Keratinocyte (primary cell): ENCODE data around the gene C6orf62. TPM values are rescaled to one million over a fixed set of nuclear protein-coding genes. Genes with fewer than 3 reads are reported as not detected.
"Not testable (repeated sequence)": the region's sequence is repeated elsewhere in the genome, so short reads cannot be mapped to it uniquely, and the experiment has no call there.

Source experiments
- DNase-seq: peaks from one replicate; pipeline ENCODE4 v3.0.0-alpha.2; 2011; ENCODE audit warnings: low read depth, missing footprints, low spot score
- FAIRE-seq: peaks from 2 replicates; lab custom pipeline; 2011; peaks lifted over from hg19 to GRCh38; lab: Jason Lieb, UNC
- H2AFZ ChIP-seq: 2 replicates; pipeline ENCODE4 v1.6.0; 2012; ENCODE audit warnings: low read length, control low read depth, inconsistent platforms; ENCODE audit not compliant: control insufficient read depth
- H3K27ac ChIP-seq: 2 replicates; pipeline ENCODE4 v1.5.1; 2011; ENCODE audit warnings: low read length; ENCODE audit not compliant: control insufficient read depth, insufficient read depth
- H3K27me3 ChIP-seq: 3 replicates; pipeline ENCODE4 v1.6.0; 2011; ENCODE audit warnings: low read length; ENCODE audit not compliant: control insufficient read depth, insufficient read depth; ENCODE audit errors: extremely low read depth
- H3K36me3 ChIP-seq, 2 experiments: 2 replicates in 1 of 2; 3 replicates in 1 of 2; pipeline ENCODE4 v1.5.1; 2011; ENCODE audit warnings: low read length in 2 of 2, mild to moderate bottlenecking in 1 of 2; ENCODE audit not compliant: control insufficient read depth in 2 of 2, insufficient read depth in 2 of 2; ENCODE audit errors: extremely low read depth in 1 of 2
- H3K4me1 ChIP-seq: 3 replicates; pipeline ENCODE4 v1.5.1; 2011; ENCODE audit warnings: low read length; ENCODE audit not compliant: control insufficient read depth, insufficient read depth; ENCODE audit errors: extremely low read depth
- H3K4me2 ChIP-seq: 3 replicates; pipeline ENCODE4 v1.6.0; 2011; ENCODE audit warnings: low read depth, low read length; ENCODE audit not compliant: control insufficient read depth, insufficient read depth; ENCODE audit errors: extremely low read depth
- H3K4me3 ChIP-seq, 3 experiments: fragments of 200-600 bp in 1 of 3; sonication (generic) in 1 of 3; 2 replicates in 2 of 3; 3 replicates in 1 of 3; pipeline ENCODE4 v1.5.1; 2011 to 2016; ENCODE audit warnings: low read length in 3 of 3, mild to moderate bottlenecking in 3 of 3, control low read depth in 2 of 3, inconsistent platforms in 1 of 3, low read depth in 1 of 3, mixed read lengths in 1 of 3, mixed run types in 1 of 3, moderate library complexity in 1 of 3; ENCODE audit not compliant: control insufficient read depth in 2 of 3, insufficient read depth in 2 of 3; ENCODE audit errors: extremely low read depth in 1 of 3
- H3K79me2 ChIP-seq: 2 replicates; pipeline ENCODE4 v1.6.0; 2012; ENCODE audit warnings: low read length; ENCODE audit not compliant: control insufficient read depth, insufficient read depth
- H3K9ac ChIP-seq: 3 replicates; pipeline ENCODE4 v1.6.0; 2011; ENCODE audit warnings: low read length; ENCODE audit not compliant: control insufficient read depth, insufficient read depth; ENCODE audit errors: extremely low read depth
- H3K9me1 ChIP-seq: 3 replicates; pipeline ENCODE4 v1.6.0; 2011; ENCODE audit warnings: low read length; ENCODE audit not compliant: control insufficient read depth, insufficient read depth; ENCODE audit errors: extremely low read depth
- H3K9me3 ChIP-seq: 2 replicates; pipeline ENCODE4 v1.5.1; 2012; ENCODE audit warnings: low read depth, low read length; ENCODE audit not compliant: control insufficient read depth
- H4K20me1 ChIP-seq: 3 replicates; pipeline ENCODE4 v1.6.0; 2011; ENCODE audit warnings: low read length; ENCODE audit not compliant: control insufficient read depth, insufficient read depth; ENCODE audit errors: extremely low read depth
- EZH2 ChIP-seq: IDR thresholded peaks from one replicate; pipeline ENCODE4 v1.6.1; 2012; ENCODE audit warnings: inconsistent platforms, mild to moderate bottlenecking, low read length, moderate library complexity
- dilution Hi-C: fragments of 300-500 bp; cut with MboI; formaldehyde crosslinking; loops from one replicate; pipeline ENCODE4 v1.7.0; 2020; ENCODE audit warnings: low sequenced_read_pairs; ENCODE audit not compliant: extremely low pct_ligation_motif_present
- polyA plus RNA-seq, 5 experiments: library from polyadenylated mRNA; depleted of rRNA in 3 of 5; stranded (reverse) in 3 of 5; stranded (forward) in 1 of 5; unstranded in 1 of 5; fragments of >200 nt; gene quantifications; 1 replicate in 1 of 5; 2 replicates in 3 of 5; 3 replicates in 1 of 5; pipeline versions ENCODE4 v1.2.1 to v1.2.3, GENCODE V29; 2011 to 2012; ENCODE audit warnings: missing spikeins in 2 of 5, low read depth in 1 of 5, low replicate concordance in 1 of 5
- TF ChIP-seq, protein P1 (sequence below), 3 experiments: IDR thresholded peaks in 1 of 3; conservative IDR thresholded peaks in 1 of 3; optimal IDR thresholded peaks in 1 of 3; 2 replicates in 2 of 3; 3 replicates in 1 of 3; pipeline versions ENCODE3 to v1.5.1; 2011; ENCODE audit warnings: low read length in 3 of 3, mild to moderate bottlenecking in 3 of 3, moderate library complexity in 2 of 3, control low read depth in 1 of 3, inconsistent platforms in 1 of 3; ENCODE audit not compliant: insufficient read depth in 2 of 3; ENCODE audit errors: extremely low read depth in 1 of 3

The C6orf62 gene
- polyA plus RNA-seq, 1 donor (not counting 4 experiments of a cell fraction or from before 2014, with no cell fraction given), result 77.3 TPM

DNA sequence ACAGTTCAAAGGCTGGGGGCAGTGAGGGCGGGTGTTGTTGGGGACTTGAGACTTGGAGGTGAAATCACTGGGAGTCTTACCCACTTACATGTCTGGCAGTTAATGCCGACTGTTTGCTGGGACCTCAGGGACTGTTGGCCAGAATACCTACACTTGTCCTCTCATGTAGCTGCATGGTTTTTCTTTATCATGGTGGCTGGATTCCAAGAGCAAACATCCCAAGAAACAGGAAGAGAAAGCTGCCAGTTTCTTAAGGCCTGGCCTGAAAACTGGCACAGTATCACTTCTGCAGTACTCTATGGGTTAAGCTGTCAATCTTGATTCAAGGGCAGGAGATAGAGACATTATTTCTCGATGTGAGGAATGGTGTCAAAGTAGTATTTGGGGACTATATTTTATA lies 19.8 kb upstream of the C6orf62 start:
- dilution Hi-C loops, result no loop called here
- no peak overlapping the region for H3K9ac ChIP-seq
- DNase-seq, result no peak
- no peaks in the 10 kb centered on the region for H3K9me1 ChIP-seq
- H4K20me1 ChIP-seq, result no peaks in the 10 kb centered on the region
- no peaks in the 10 kb centered on the region for H3K27me3 ChIP-seq
- no peak for TF ChIP-seq EZH2
- TF ChIP-seq, protein P1, sequence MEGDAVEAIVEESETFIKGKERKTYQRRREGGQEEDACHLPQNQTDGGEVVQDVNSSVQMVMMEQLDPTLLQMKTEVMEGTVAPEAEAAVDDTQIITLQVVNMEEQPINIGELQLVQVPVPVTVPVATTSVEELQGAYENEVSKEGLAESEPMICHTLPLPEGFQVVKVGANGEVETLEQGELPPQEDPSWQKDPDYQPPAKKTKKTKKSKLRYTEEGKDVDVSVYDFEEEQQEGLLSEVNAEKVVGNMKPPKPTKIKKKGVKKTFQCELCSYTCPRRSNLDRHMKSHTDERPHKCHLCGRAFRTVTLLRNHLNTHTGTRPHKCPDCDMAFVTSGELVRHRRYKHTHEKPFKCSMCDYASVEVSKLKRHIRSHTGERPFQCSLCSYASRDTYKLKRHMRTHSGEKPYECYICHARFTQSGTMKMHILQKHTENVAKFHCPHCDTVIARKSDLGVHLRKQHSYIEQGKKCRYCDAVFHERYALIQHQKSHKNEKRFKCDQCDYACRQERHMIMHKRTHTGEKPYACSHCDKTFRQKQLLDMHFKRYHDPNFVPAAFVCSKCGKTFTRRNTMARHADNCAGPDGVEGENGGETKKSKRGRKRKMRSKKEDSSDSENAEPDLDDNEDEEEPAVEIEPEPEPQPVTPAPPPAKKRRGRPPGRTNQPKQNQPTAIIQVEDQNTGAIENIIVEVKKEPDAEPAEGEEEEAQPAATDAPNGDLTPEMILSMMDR (optimal IDR thresholded peaks at IDR 0.05 in 1 of 3, IDR thresholded peaks at IDR 0.05 in 1 of 3, conservative IDR thresholded peaks at IDR 0.05 in 1 of 3; ENCODE audit: extremely low read depth in 1 of 3, insufficient read depth in 2 of 3, low read length in 3 of 3), result no peak
- H2AFZ ChIP-seq, result peak overlapping the region; percentile 54
- no peak overlapping the region for H3K27ac ChIP-seq
- H3K79me2 ChIP-seq, result no peaks in the 10 kb centered on the region
- no peak overlapping the region for H3K4me2 ChIP-seq
- H3K4me1 ChIP-seq, result peaks cover 18% of the 10 kb centered on the region
- FAIRE-seq, result no peak
- H3K36me3 ChIP-seq, result no peaks in the 10 kb centered on the region
- H3K4me3 ChIP-seq, result no peak overlapping the region
- no peaks in the 10 kb centered on the region for H3K9me3 ChIP-seq

DNA sequence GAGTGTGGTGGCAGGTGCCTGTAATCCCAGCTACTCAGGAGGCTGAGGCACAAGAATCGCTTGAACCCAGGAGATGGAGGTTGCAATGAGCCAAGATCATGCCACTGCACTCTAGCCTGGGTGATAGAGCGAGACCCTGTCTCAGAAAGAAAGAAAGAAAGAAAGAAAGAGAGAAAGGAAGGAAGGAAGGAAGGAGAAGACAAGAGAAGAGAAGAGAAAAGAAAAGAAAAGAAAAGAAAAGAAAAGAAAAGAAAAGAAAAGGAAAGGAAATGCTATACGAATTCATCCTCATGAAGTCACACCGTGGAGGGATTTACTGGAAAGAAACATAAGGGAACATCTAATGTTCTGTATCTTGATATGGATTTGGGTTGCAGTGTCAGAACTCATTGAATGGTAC lies 15.8 kb upstream of the C6orf62 start:
- H4K20me1 ChIP-seq, FAIRE-seq, H3K4me3 ChIP-seq, H3K27me3 ChIP-seq, H3K4me1 ChIP-seq, H3K27ac ChIP-seq, H3K9me1 ChIP-seq, H3K79me2 ChIP-seq, H3K9ac ChIP-seq, H3K9me3 ChIP-seq, DNase-seq, H2AFZ ChIP-seq, dilution Hi-C loops, H3K36me3 ChIP-seq, H3K4me2 ChIP-seq: not testable (repeated sequence)

- peaks cover 4% of the 10 kb centered on the region for H3K9me3 ChIP-seq
- TF ChIP-seq, protein P1 (optimal IDR thresholded peaks at IDR 0.05 in 1 of 3, IDR thresholded peaks at IDR 0.05 in 1 of 3, conservative IDR thresholded peaks at IDR 0.05 in 1 of 3; ENCODE audit: extremely low read depth in 1 of 3, insufficient read depth in 2 of 3, low read length in 3 of 3), result no peak
- no peak for TF ChIP-seq EZH2
- H3K9ac ChIP-seq, result no peak overlapping the region
- no peak overlapping the region for H2AFZ ChIP-seq
- no peaks in the 10 kb centered on the region for H3K9me1 ChIP-seq
- no peaks in the 10 kb centered on the region for H4K20me1 ChIP-seq
- DNase-seq, result no peak
- no peak for FAIRE-seq
- H3K79me2 ChIP-seq, result no peaks in the 10 kb centered on the region
- H3K27ac ChIP-seq, result no peak overlapping the region
- H3K4me2 ChIP-seq, result no peak overlapping the region
- no peaks in the 10 kb centered on the region for H3K27me3 ChIP-seq
- no peaks in the 10 kb centered on the region for H3K36me3 ChIP-seq
- no peak overlapping the region for H3K4me3 ChIP-seq
- dilution Hi-C loops, result no loop called here
- H3K4me1 ChIP-seq, result peaks cover 5% of the 10 kb centered on the region
Measured at GRCh38 chr6:24734166-24734565, 15.2 kb upstream of the C6orf62 start.

DNA sequence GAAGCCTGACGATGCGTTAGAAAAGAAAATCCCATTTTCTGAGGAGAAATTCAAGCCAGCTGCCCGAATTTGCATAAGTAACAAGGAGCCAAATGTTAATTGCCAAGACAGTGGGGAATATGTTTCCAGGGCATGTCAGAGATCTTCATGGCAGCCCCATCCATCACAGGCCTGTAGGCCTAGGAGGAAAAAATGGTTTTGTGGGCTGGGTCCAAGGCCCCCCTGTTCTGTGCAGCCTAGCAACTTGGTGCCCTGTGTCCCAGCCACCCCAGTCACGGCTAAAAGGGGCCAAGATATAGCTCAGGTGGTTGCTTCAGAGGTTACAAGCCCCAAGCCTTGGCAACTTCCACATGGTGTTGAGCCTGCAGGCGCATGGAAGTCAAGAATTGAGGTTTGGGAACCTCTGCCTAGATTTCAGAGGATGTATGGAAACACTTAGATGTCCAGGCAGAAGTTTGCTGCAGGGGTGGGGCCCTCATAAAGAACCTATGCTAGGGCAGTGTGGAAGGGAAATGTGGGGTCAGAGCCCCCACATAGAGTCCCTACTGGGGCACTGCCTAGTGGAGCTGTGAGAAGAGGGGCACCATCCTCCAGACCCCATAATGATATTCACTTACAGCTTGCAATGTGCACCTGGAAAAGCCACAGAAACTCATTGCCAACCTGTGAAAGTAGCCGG lies 12.6 kb upstream of the C6orf62 start:
- H3K9ac ChIP-seq, H3K4me2 ChIP-seq, H3K4me1 ChIP-seq, H3K4me3 ChIP-seq, H3K9me1 ChIP-seq, DNase-seq, H2AFZ ChIP-seq, H4K20me1 ChIP-seq, dilution Hi-C loops, FAIRE-seq, H3K9me3 ChIP-seq, H3K27ac ChIP-seq, H3K36me3 ChIP-seq, H3K79me2 ChIP-seq, H3K27me3 ChIP-seq: not testable (repeated sequence)
